Embryonic facial prominence (tissue), 1 donor: ENCODE data around the gene CALCB.
A peak's percentile ranks its signal among the peaks of the same experiment; 100 is the strongest.

ENCODE experiments used
- DNase-seq: peaks from one replicate; pipeline ENCODE4 v3.0.0-alpha.2; 2016; ENCODE audit errors: extremely low spot score

Gene CALCB

GRCh38 chr11:15118431-15118830 lies 45.0 kb downstream of the CALCB start:
- DNase-seq, result no peak

- DNase-seq, result peak; percentile 10
Observed at GRCh38 chr11:15119352-15119751, 46.0 kb downstream of the CALCB start.

GRCh38 chr11:15119826-15120225 lies 46.4 kb downstream of the CALCB start:
- DNase-seq, result no peak

GRCh38 chr11:15123849-15124248 lies 50.5 kb downstream of the CALCB start:
- DNase-seq, result no peak

- no peak for DNase-seq
Observed at GRCh38 chr11:15124528-15124927, 51.1 kb downstream of the CALCB start.

GRCh38 chr11:15127341-15127740 lies 53.9 kb downstream of the CALCB start:
- no peak for DNase-seq
